Testis (tissue), 3 donors: Measurements from ENCODE around the gene GJA9. TPM values are rescaled to one million over a fixed set of nuclear protein-coding genes. Genes with fewer than 3 reads are reported as not detected.

ENCODE experiments used
- DNase-seq: peaks from one replicate; pipeline ENCODE4 v3.0.0-alpha.2; 2019
- H3K27ac ChIP-seq, 2 donors: fragments of 200-600 bp; sonication (generic); one replicate each; pipeline ENCODE4 v1.5.1; 2019
- H3K27me3 ChIP-seq: fragments of 200-600 bp; sonication (generic); one replicate; pipeline ENCODE4 v1.5.1; 2019
- H3K36me3 ChIP-seq: fragments of 200-600 bp; sonication (generic); one replicate; pipeline ENCODE4 v1.5.1; 2017; ENCODE audit warnings: low read depth; ENCODE audit errors: missing control alignments
- H3K4me1 ChIP-seq: fragments of 200-600 bp; sonication (generic); one replicate; pipeline ENCODE4 v1.5.1; 2019
- H3K4me3 ChIP-seq, 2 donors: fragments of 200-600 bp; sonication (generic); one replicate each; pipeline ENCODE4 v1.5.1; 2017 to 2019
- H3K9me3 ChIP-seq: fragments of 200-600 bp; sonication (generic); one replicate; pipeline ENCODE4 v1.5.1; 2017
- POLR2A ChIP-seq: fragments of 450-650 bp; IDR thresholded peaks from one replicate; pipeline ENCODE4 v1.6.1; 2017; ENCODE audit warnings: antibody characterized with exemption, mild to moderate bottlenecking, moderate library complexity
- WGBS, 2 donors: methylation state at CpG; one replicate each; pipeline ENCODE4 v1.1.5; 2018; 5-methylcytosine and 5-hydroxymethylcytosine counted together
- intact Hi-C: fragments of 100-400 bp; cut with DNase I; formaldehyde crosslinking; loops from one replicate; pipeline ENCODE4 v1.15.1; 2023; ENCODE audit warnings: low total_unique reads
- polyA plus RNA-seq: library from polyadenylated mRNA; stranded (reverse); fragments of 350-450 nt; fragmentation: Illumina TruSeq; extraction: RNeasy Lipid Tissue Mini Kit (QIAGEN cat#74804); gene quantifications from one replicate; pipeline ENCODE4 v1.2.3, GENCODE V29; 2014; ENCODE audit warnings: low read depth, low replicate concordance; ENCODE audit not compliant: insufficient read depth
- total RNA-seq, 2 donors: library from RNA; depleted of rRNA; stranded (reverse); fragments of >200 nt; gene quantifications; one replicate each; pipeline ENCODE4 v1.2.3, GENCODE V29; 2016
- TF ChIP-seq, protein P1 (sequence below), 3 experiments: fragments of 450-650 bp in 2 of 3; fragments of 200-600 bp in 1 of 3; sonication (generic) in 1 of 3; IDR thresholded peaks; one replicate each; pipeline ENCODE4 v1.5.1; 2016 to 2019; ENCODE audit warnings: antibody characterized with exemption in 3 of 3, mild to moderate bottlenecking in 2 of 3, moderate library complexity in 1 of 3

The GJA9 gene
- total and polyA plus RNA-seq, 3 donors from 2014 or later, result 0.19 to 3.4 (median 1.0) TPM

DNA sequence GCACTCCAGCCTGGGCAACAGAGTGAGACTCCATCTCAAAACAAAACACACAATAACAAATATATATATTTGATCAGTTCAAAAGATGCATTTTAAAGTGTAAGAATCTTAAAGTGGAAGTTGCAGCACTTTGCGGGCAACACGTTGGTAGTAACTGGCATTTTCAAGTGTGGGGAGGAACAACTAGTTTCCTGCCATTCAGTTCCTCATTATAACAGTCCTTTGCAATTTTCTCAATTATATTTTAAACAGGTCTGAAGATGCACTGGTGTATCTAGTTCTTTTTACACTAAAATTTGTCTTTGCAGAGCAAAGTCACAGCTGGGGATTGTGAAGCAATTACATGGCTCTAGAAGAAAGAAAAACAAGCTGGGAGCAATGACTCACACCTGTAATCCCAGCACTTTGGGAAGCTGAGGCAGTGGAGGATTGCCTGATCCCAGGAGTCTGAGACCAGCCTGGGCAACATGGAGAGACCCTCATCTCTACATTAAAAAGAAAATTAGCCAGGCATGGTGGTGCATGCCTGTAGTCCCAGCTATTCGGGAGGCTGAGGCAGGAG is 47.1 kb downstream of the GJA9 start:
- Histone ChIP-seq H3K27ac (no peak overlapping the region), H3K36me3 (no peaks in the 10 kb centered on the region), H3K27me3 (no peaks in the 10 kb centered on the region), H3K4me3 (no peak overlapping the region), H3K4me1 (no peaks in the 10 kb centered on the region), H3K9me3 (no peaks in the 10 kb centered on the region)
- WGBS, 2 donors, result 80 to 89% methylated on average over 3 of the region's 3 CpGs
- intact Hi-C loops, result no loop called here
- TF ChIP-seq, protein P1, sequence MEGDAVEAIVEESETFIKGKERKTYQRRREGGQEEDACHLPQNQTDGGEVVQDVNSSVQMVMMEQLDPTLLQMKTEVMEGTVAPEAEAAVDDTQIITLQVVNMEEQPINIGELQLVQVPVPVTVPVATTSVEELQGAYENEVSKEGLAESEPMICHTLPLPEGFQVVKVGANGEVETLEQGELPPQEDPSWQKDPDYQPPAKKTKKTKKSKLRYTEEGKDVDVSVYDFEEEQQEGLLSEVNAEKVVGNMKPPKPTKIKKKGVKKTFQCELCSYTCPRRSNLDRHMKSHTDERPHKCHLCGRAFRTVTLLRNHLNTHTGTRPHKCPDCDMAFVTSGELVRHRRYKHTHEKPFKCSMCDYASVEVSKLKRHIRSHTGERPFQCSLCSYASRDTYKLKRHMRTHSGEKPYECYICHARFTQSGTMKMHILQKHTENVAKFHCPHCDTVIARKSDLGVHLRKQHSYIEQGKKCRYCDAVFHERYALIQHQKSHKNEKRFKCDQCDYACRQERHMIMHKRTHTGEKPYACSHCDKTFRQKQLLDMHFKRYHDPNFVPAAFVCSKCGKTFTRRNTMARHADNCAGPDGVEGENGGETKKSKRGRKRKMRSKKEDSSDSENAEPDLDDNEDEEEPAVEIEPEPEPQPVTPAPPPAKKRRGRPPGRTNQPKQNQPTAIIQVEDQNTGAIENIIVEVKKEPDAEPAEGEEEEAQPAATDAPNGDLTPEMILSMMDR (IDR thresholded peaks at IDR 0.05), result no peak
- no peak for TF ChIP-seq POLR2A
- no peak for DNase-seq

DNA sequence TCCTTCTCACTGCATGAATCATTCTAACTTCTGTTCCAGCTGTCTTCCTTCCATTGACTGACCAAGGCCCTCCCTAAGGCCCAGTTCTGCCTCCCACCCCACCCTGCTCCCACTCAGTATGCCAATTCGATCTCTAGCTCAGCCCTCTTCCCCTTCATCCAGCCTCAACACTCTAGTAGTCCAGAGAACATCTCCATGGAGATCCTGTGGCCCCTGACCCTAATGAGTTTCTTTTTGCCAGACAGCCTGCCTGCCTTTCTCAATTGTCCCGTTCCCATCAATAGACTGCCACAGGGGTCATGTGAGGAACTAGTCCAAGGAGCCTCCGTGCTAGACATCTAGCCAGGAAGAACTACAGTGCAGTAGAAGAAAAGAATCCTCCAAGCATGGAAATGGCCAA is 48.2 kb downstream of the GJA9 start:
- DNase-seq, result peak; percentile 45
- intact Hi-C loops, result no loop called here
- Histone ChIP-seq H3K27me3 (no peaks in the 10 kb centered on the region), H3K4me3 (no peak overlapping the region), H3K9me3 (no peaks in the 10 kb centered on the region), H3K27ac (no peak overlapping the region), H3K36me3 (no peaks in the 10 kb centered on the region), H3K4me1 (no peaks in the 10 kb centered on the region)
- TF ChIP-seq, protein P1 (IDR thresholded peaks at IDR 0.05), result no peak
- TF ChIP-seq POLR2A, result no peak
- 48 to 53% methylated on average over 3 of the region's 3 CpGs for whole genome bisulfite sequencing, 2 donors

DNA sequence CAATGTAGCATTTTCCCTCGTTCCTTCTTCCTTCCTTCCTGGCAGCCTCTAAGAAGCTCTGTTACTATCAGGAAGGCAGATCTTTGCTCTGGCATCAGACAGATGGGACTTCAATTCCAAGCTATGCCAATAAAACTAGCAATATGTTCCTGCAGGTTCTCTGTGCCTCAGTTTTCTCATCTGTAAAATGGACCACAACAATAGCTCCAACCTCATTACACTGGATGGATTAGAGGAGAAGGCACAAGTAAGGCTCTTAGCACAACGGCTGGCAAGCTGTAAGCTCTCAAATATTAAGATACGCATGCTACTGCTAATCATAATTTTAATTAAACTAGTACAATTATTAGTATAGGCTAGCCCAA is 49.0 kb downstream of the GJA9 start:
- Histone ChIP-seq H3K9me3 (no peaks in the 10 kb centered on the region), H3K27ac (no peak overlapping the region), H3K36me3 (no peaks in the 10 kb centered on the region), H3K4me3 (no peak overlapping the region), H3K27me3 (no peaks in the 10 kb centered on the region), H3K4me1 (no peaks in the 10 kb centered on the region)
- TF ChIP-seq, protein P1 (IDR thresholded peaks at IDR 0.05), result no peak
- no peak for TF ChIP-seq POLR2A
- DNase-seq, result no peak
- WGBS, 2 donors, result 87 to 95% methylated on average over 3 of the region's 3 CpGs
- intact Hi-C loops, result no loop called here

DNA sequence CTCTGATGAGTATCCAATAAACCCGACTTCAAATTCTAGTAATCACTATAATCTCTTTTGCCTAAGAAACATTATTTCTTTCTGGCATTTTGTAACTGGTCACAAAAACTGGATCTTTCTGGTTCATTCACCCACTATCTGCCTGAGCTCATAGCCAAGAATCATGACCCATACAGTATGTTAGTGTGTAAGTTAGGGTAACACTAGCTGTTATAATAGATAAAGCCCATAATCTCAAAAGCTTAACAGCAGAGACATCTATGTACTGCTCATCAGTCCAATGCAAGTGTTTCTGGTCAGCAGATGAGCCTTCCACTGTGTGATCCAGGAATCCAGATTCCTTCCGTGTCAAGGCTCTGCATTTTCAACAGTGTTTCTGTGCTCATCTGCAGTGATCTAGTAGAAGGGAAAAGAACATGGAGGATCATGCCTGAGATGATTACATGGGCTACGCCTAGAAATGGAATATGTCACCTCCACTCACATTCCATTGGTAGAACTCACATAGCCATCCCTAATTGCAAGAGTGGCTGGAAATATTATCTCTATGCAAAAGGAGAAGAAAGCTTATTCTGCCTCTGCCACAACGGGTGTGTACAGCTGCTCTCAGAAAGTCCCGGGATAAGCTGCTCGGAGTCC is 49.5 kb downstream of the GJA9 start:
- Histone ChIP-seq H3K4me1 (no peaks in the 10 kb centered on the region), H3K4me3 (no peak overlapping the region), H3K27ac (no peak overlapping the region), H3K9me3 (no peaks in the 10 kb centered on the region), H3K36me3 (no peaks in the 10 kb centered on the region), H3K27me3 (no peaks in the 10 kb centered on the region)
- no peak for DNase-seq
- 75 to 92% methylated on average over 6 of the region's 6 CpGs for WGBS, 2 donors
- intact Hi-C loops, result no loop called here
- TF ChIP-seq, protein P1 (IDR thresholded peaks at IDR 0.05), result no peak
- TF ChIP-seq POLR2A, result no peak

DNA sequence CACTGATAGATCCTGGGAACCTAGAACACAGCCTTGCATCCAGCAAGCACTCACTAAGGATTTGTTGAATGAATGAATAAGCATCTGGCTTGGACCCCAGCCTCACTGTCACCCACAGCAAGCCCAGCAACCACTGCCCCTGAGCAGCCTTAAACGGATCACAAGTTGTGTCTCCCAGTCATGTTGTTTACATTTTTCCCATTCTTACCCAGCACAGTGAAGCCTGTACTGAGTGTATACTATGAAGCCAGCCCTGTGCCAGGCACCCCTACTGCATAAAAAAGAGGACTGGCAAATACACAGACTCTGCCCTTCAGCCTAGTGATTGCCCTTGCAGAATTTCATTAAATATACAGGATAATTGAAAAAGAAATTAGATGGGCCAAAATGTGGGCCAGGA is 52.0 kb downstream of the GJA9 start:
- H3K27me3 ChIP-seq, result no peaks in the 10 kb centered on the region
- intact Hi-C loops, result no loop called here
- 52 to 64% methylated on average over 1 of the region's 1 CpG for WGBS, 2 donors

More for the DNA sequence above, 52.0 kb downstream of the GJA9 start:
- no peak overlapping the region for H3K4me3 ChIP-seq
- H3K36me3 ChIP-seq, result no peaks in the 10 kb centered on the region
- TF ChIP-seq, protein P1 (IDR thresholded peaks at IDR 0.05), result no peak
- TF ChIP-seq POLR2A, result no peak
- no peaks in the 10 kb centered on the region for H3K4me1 ChIP-seq
- no peak overlapping the region for H3K27ac ChIP-seq
- no peaks in the 10 kb centered on the region for H3K9me3 ChIP-seq
- DNase-seq, result no peak
